Type B pancreatic cell (in vitro differentiated cells): ENCODE measurements around the gene CCDC57. TPM values are rescaled to one million over a fixed set of nuclear protein-coding genes. Genes with fewer than 3 reads are reported as not detected.

Source experiments
- DNase-seq: peaks from one replicate; pipeline ENCODE4 v3.0.0; 2021; ENCODE audit warnings: mixed read lengths; ENCODE audit not compliant: unreplicated experiment; ENCODE audit errors: extremely low spot score
- H3K27ac Mint-ChIP-seq: 2 replicates; pipeline ENCODE4 v1.8.0; 2021; ENCODE audit warnings: mild to moderate bottlenecking, mixed read lengths
- H3K27me3 Mint-ChIP-seq: 2 replicates; pipeline ENCODE4 v1.8.0; 2021; ENCODE audit warnings: mixed read lengths
- H3K36me3 Mint-ChIP-seq: 2 replicates; pipeline ENCODE4 v1.8.0; 2021; ENCODE audit warnings: mixed read lengths
- H3K4me1 Mint-ChIP-seq: one replicate; pipeline ENCODE4 v1.8.0; 2021; ENCODE audit warnings: mixed read lengths; ENCODE audit not compliant: unreplicated experiment
- H3K4me3 Mint-ChIP-seq: 2 replicates; pipeline ENCODE4 v1.8.0; 2021; ENCODE audit warnings: mild to moderate bottlenecking, mixed read lengths
- H3K9me3 Mint-ChIP-seq: 2 replicates; pipeline ENCODE4 v1.8.0; 2021; ENCODE audit warnings: mixed read lengths
- CTCF ChIP-seq: fragments of 200-600 bp; sonication (generic); conservative IDR thresholded peaks from 2 replicates; pipeline ENCODE4 v1.5.0; 2021; ENCODE audit warnings: antibody characterized with exemption, mild to moderate bottlenecking
- total RNA-seq: library from RNA; stranded (reverse); gene quantifications from 2 replicates; pipeline ENCODE4 v1.2.1, GENCODE V29; 2021; ENCODE audit warnings: low replicate concordance

The CCDC57 gene
- total RNA-seq, 1 donor from 2014 or later = 58.7 TPM

GRCh38 chr17:82081966-82082365 lies 130.7 kb downstream of the CCDC57 start:
- TF ChIP-seq CTCF = no peak
- H3K27ac Mint-ChIP-seq = no peak overlapping the region
- DNase-seq = no peak
- no peaks in the 10 kb centered on the region for H3K4me1 Mint-ChIP-seq
- H3K27me3 Mint-ChIP-seq = no peaks in the 10 kb centered on the region
- H3K9me3 Mint-ChIP-seq = no peaks in the 10 kb centered on the region
- H3K36me3 Mint-ChIP-seq = no peaks in the 10 kb centered on the region
- H3K4me3 Mint-ChIP-seq = no peak overlapping the region

GRCh38 chr17:82081546-82081945 lies 131.1 kb downstream of the CCDC57 start:
- DNase-seq = no peak
- Mint-ChIP-seq H3K27me3 (no peaks in the 10 kb centered on the region), H3K27ac (no peak overlapping the region), H3K36me3 (no peaks in the 10 kb centered on the region), H3K4me3 (no peak overlapping the region), H3K4me1 (no peaks in the 10 kb centered on the region), H3K9me3 (no peaks in the 10 kb centered on the region)
- no peak for TF ChIP-seq CTCF

GRCh38 chr17:82080789-82081464 lies 131.7 kb downstream of the CCDC57 start:
- Mint-ChIP-seq H3K4me3 (no peak overlapping the region), H3K4me1 (no peaks in the 10 kb centered on the region), H3K27me3 (no peaks in the 10 kb centered on the region), H3K27ac (no peak overlapping the region), H3K9me3 (no peaks in the 10 kb centered on the region), H3K36me3 (no peaks in the 10 kb centered on the region)
- no peak for TF ChIP-seq CTCF
- no peak for DNase-seq

- no peak overlapping the region for H3K27ac Mint-ChIP-seq
- no peak overlapping the region for H3K4me3 Mint-ChIP-seq
- no peaks in the 10 kb centered on the region for H3K9me3 Mint-ChIP-seq
- H3K36me3 Mint-ChIP-seq = no peaks in the 10 kb centered on the region
- no peak for TF ChIP-seq CTCF
- DNase-seq = no peak
- H3K4me1 Mint-ChIP-seq = no peaks in the 10 kb centered on the region
- no peaks in the 10 kb centered on the region for H3K27me3 Mint-ChIP-seq
Measured at GRCh38 chr17:82080048-82080788, 132.4 kb downstream of the CCDC57 start.

GRCh38 chr17:82079001-82079677 lies 133.5 kb downstream of the CCDC57 start:
- no peak for DNase-seq
- H3K36me3 Mint-ChIP-seq = no peaks in the 10 kb centered on the region
- H3K9me3 Mint-ChIP-seq = no peaks in the 10 kb centered on the region
- no peak overlapping the region for H3K4me3 Mint-ChIP-seq
- no peak for TF ChIP-seq CTCF
- H3K4me1 Mint-ChIP-seq = no peaks in the 10 kb centered on the region
- no peak overlapping the region for H3K27ac Mint-ChIP-seq
- H3K27me3 Mint-ChIP-seq = peaks cover 4% of the 10 kb centered on the region
